Spleen (tissue), 11 donors: ENCODE measurements around the gene BTG3. TPM values are rescaled to one million over a fixed set of nuclear protein-coding genes. Genes with fewer than 3 reads are reported as not detected.
A peak's percentile ranks its signal among the peaks of the same experiment; 100 is the strongest.

Source experiments
- DNase-seq: peaks from one replicate; pipeline ENCODE4 v3.0.0-alpha.2; 2020
- H3K27ac ChIP-seq, 8 donors: fragments of 200-600 bp; sonication (generic) in 7 of 8; 1 replicate in 4 of 8; 2 replicates in 4 of 8; pipeline versions ENCODE4 v1.5.0 to v1.8.0; 2016 to 2021; ENCODE audit warnings: inconsistent platforms in 4 of 8, mild to moderate bottlenecking in 4 of 8, moderate library complexity in 1 of 8
- H3K27me3 ChIP-seq, 7 donors: fragments of 200-600 bp; sonication (generic) in 6 of 7; replicated peaks in 1 of 7; 1 replicate in 4 of 7; 2 replicates in 3 of 7; pipeline versions ENCODE4 v1.5.0 to v1.8.0; 2016 to 2021; ENCODE audit warnings: inconsistent platforms in 3 of 7, mild to moderate bottlenecking in 1 of 7
- H3K36me3 ChIP-seq, 6 donors: fragments of 200-600 bp; sonication (generic) in 5 of 6; 1 replicate in 4 of 6; 2 replicates in 2 of 6; pipeline versions ENCODE4 v1.5.0 to v1.8.0; 2016 to 2021; ENCODE audit warnings: inconsistent platforms in 2 of 6
- H3K4me1 ChIP-seq, 6 donors: fragments of 200-600 bp; sonication (generic) in 5 of 6; 1 replicate in 3 of 6; 2 replicates in 3 of 6; pipeline versions ENCODE4 v1.5.0 to v1.8.0; 2016 to 2021; ENCODE audit warnings: inconsistent platforms in 3 of 6
- H3K4me3 ChIP-seq, 8 donors: fragments of 200-600 bp; sonication (generic) in 7 of 8; 1 replicate in 4 of 8; 2 replicates in 4 of 8; pipeline versions ENCODE4 v1.5.0 to v1.8.0; 2016 to 2021; ENCODE audit warnings: inconsistent platforms in 4 of 8, mild to moderate bottlenecking in 4 of 8, moderate library complexity in 2 of 8
- H3K9me3 ChIP-seq, 8 donors: fragments of 200-600 bp; sonication (generic) in 7 of 8; 1 replicate in 4 of 8; 2 replicates in 4 of 8; pipeline versions ENCODE4 v1.5.0 to v1.8.0; 2016 to 2021; ENCODE audit warnings: inconsistent platforms in 4 of 8
- CTCF ChIP-seq, 11 experiments: fragments of 200-600 bp in 7 of 11; fragments of 450-650 bp in 4 of 11; sonication (generic) in 4 of 11; IDR thresholded peaks in 8 of 11; conservative IDR thresholded peaks in 3 of 11; 1 replicate in 7 of 11; 2 replicates in 4 of 11; pipeline versions ENCODE4 v1.4.0 to v1.8.0; 2016 to 2021; ENCODE audit warnings: antibody characterized with exemption in 11 of 11, inconsistent platforms in 4 of 11, mild to moderate bottlenecking in 1 of 11
- POLR2A ChIP-seq, 3 donors: fragments of 450-650 bp; IDR thresholded peaks; one replicate each; pipeline ENCODE4 v1.5.1; 2017; ENCODE audit warnings: antibody characterized with exemption in 3 of 3, mild to moderate bottlenecking in 1 of 3
- POLR2AphosphoS5 ChIP-seq, 3 donors: sonication (generic); formaldehyde crosslinking; IDR thresholded peaks; one replicate each; pipeline ENCODE4 v1.5.1; 2017; ENCODE audit warnings: antibody characterized with exemption in 3 of 3
- WGBS, 5 donors: extraction: QIAGEN DNeasy Blood & Tissue Kit in 3 of 5; methylation state at CpG; one replicate each; pipeline versions ENCODE4 v1.1.5 to v1.1.7; 2013 to 2018; 5-methylcytosine and 5-hydroxymethylcytosine counted together
- intact Hi-C: fragments of 100-400 bp; cut with DNase I; formaldehyde crosslinking; loops from one replicate; pipeline ENCODE4 v1.15.0; 2023; ENCODE audit warnings: low total_unique reads
- polyA plus RNA-seq, 3 donors: library from polyadenylated mRNA; stranded (reverse); fragments of 200-250 nt; gene quantifications; one replicate each; pipeline ENCODE4 v1.2.1, GENCODE V29; 2013
- total RNA-seq, 7 donors: library from RNA; depleted of rRNA in 3 of 7; stranded (reverse); fragments of >200 nt in 3 of 7; fragmentation: NEBNext Ultra II Directional in 4 of 7; extraction: Animal tissue kit (Norgen Biotek cat#: 25700) in 4 of 7; gene quantifications; one replicate each; pipeline versions ENCODE4 v1.1.0 to v1.2.1, GENCODE V29; 2016 to 2021
- donor health status: healthy with polysubstance abuse.
- donor health status: DM: no; HTN: no; CAD: no; lungs with moderate emphysema.
- donor health status: DM: no; HTN: no; CAD: no.
- donor health status: Bipolar disorder and iron deficiency.
- donor health status: healthy.
- donor health status: DM: no; HTN: no; CAD: no.
- donor health status: DM: yes; HTN: yes; CAD: no.

The BTG3 gene
- total and polyA plus RNA-seq, 10 donors = 10.9 to 31.7 (median 17.6) TPM

GRCh38 chr21:17598437-17598836, 14.3 kb downstream of the BTG3 start:
- H3K36me3 ChIP-seq = peaks cover 2 to 100% (median 33%) of the 10 kb centered on the region in 6 donors
- TF ChIP-seq POLR2A (IDR thresholded peaks at IDR 0.05) (no peak), POLR2AphosphoS5 (IDR thresholded peaks at IDR 0.05) (no peak), CTCF (IDR thresholded peaks at IDR 0.05 in 8 of 11, conservative IDR thresholded peaks at IDR 0.05 in 3 of 11) (no peak)

GRCh38 chr21:17597680-17598079, 15.0 kb downstream of the BTG3 start:
- intact Hi-C loops = no loop called here
- TF ChIP-seq POLR2AphosphoS5 (IDR thresholded peaks at IDR 0.05) (no peak), CTCF (IDR thresholded peaks at IDR 0.05 in 8 of 11, conservative IDR thresholded peaks at IDR 0.05 in 3 of 11) (no peak)
- peaks cover 2 to 100% (median 38%) of the 10 kb centered on the region in 6 donors for H3K36me3 ChIP-seq
- WGBS, 5 donors = 71 to 85% (median 78%) methylated on average over 1 of the region's 1 CpG
- no peaks in the 10 kb centered on the region for H3K27me3 ChIP-seq
- DNase-seq = no peak
- H3K27ac ChIP-seq = no peak overlapping the region
- H3K4me1 ChIP-seq = no peaks in the 10 kb centered on the region
- H3K4me3 ChIP-seq = no peak overlapping the region
- no peaks in the 10 kb centered on the region for H3K9me3 ChIP-seq

More at GRCh38 chr21:17598437-17598836, 14.3 kb downstream of the BTG3 start:
- no peak for DNase-seq
- no peaks in the 10 kb centered on the region for H3K27me3 ChIP-seq
- 76 to 86% (median 77%) methylated on average over 3 of the region's 3 CpGs for WGBS, 5 donors
- H3K9me3 ChIP-seq = no peaks in the 10 kb centered on the region
- no peak overlapping the region for H3K27ac ChIP-seq
- H3K4me1 ChIP-seq = no peaks in the 10 kb centered on the region
- H3K4me3 ChIP-seq = no peak overlapping the region
- intact Hi-C loops = no loop called here

- Histone ChIP-seq H3K27me3 (no peaks in the 10 kb centered on the region), H3K4me3 (no peak overlapping the region), H3K27ac (no peak overlapping the region), H3K36me3 (peaks cover 0 to 39% (median 16%) of the 10 kb centered on the region in 6 donors), H3K9me3 (no peaks in the 10 kb centered on the region), H3K4me1 (peaks cover 0 to 4% (median 0%) of the 10 kb centered on the region in 6 donors)
- WGBS, 5 donors = 55 to 90% (median 78%) methylated on average over 4 of the region's 4 CpGs
- intact Hi-C loops = no loop called here
- TF ChIP-seq POLR2AphosphoS5 (IDR thresholded peaks at IDR 0.05) (no peak), CTCF (IDR thresholded peaks at IDR 0.05 in 8 of 11, conservative IDR thresholded peaks at IDR 0.05 in 3 of 11) (no peak), POLR2A (IDR thresholded peaks at IDR 0.05) (no peak)
- DNase-seq = no peak
These were observed 22.3 kb downstream of the BTG3 start for GRCh38 chr21:17590430-17590829.

- H3K27me3 ChIP-seq = no peaks in the 10 kb centered on the region
- no peak overlapping the region for H3K4me3 ChIP-seq
- DNase-seq = no peak
- intact Hi-C loops = no loop called here
- H3K36me3 ChIP-seq = no peaks in the 10 kb centered on the region
- H3K27ac ChIP-seq = no peak overlapping the region
- no peaks in the 10 kb centered on the region for H3K9me3 ChIP-seq
- peaks cover 0 to 4% (median 0%) of the 10 kb centered on the region in 6 donors for H3K4me1 ChIP-seq
- TF ChIP-seq POLR2A (IDR thresholded peaks at IDR 0.05) = no peak
- no peak for TF ChIP-seq POLR2AphosphoS5 (IDR thresholded peaks at IDR 0.05)
- TF ChIP-seq CTCF (IDR thresholded peaks at IDR 0.05 in 8 of 11, conservative IDR thresholded peaks at IDR 0.05 in 3 of 11) = peak in 10 of 11 experiments; percentile 17 to 64 (median 46)
- 4 to 10% (median 7%) methylated on average over 3 of the region's 3 CpGs for WGBS, 5 donors
These were observed 26.7 kb downstream of the BTG3 start for GRCh38 chr21:17585875-17586450.
